Measurements from ENCODE around the gene BAG1.

BAG1 gene

DNA sequence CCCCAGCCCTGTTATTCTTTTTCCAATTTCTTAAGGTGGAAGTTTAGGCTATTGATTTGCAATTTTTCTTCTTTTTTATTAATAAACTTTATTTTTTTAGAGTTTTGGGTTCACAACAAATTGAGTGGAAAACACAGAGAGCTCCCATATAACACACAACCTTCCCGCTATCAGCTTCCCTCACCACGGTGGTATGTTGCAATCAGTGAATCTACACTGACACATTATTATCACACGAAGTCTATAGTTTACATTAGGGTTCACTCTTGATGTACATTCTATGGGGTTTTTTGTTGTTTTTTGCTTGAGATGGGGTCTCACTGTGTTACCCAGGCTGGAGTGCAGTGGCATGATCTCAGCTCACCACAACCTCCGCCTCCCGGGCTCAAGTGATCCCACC, 21.0 kb upstream of the BAG1 start:
- TF ChIP-seq, protein P1, sequence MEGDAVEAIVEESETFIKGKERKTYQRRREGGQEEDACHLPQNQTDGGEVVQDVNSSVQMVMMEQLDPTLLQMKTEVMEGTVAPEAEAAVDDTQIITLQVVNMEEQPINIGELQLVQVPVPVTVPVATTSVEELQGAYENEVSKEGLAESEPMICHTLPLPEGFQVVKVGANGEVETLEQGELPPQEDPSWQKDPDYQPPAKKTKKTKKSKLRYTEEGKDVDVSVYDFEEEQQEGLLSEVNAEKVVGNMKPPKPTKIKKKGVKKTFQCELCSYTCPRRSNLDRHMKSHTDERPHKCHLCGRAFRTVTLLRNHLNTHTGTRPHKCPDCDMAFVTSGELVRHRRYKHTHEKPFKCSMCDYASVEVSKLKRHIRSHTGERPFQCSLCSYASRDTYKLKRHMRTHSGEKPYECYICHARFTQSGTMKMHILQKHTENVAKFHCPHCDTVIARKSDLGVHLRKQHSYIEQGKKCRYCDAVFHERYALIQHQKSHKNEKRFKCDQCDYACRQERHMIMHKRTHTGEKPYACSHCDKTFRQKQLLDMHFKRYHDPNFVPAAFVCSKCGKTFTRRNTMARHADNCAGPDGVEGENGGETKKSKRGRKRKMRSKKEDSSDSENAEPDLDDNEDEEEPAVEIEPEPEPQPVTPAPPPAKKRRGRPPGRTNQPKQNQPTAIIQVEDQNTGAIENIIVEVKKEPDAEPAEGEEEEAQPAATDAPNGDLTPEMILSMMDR (IDR thresholded peaks at IDR 0.05; ENCODE audit: control insufficient read depth, extremely low read depth, insufficient read depth), result no peak
- no peak for DNase-seq (ENCODE audit: low read depth)
- no peak overlapping the region for H3K4me3 ChIP-seq (ENCODE audit: low read depth, low read length)

- no peak overlapping the region for H3K4me3 ChIP-seq (ENCODE audit: low read depth, low read length)
- DNase-seq (ENCODE audit: low read depth), result no peak
- TF ChIP-seq, protein P1 (IDR thresholded peaks at IDR 0.05; ENCODE audit: control insufficient read depth, extremely low read depth, insufficient read depth), result no peak
Observed at GRCh38 chr9:33277484-33277883, 13.0 kb upstream of the BAG1 start.

- no peak overlapping the region for H3K4me3 ChIP-seq (ENCODE audit: low read depth, low read length)
- TF ChIP-seq, protein P1 (IDR thresholded peaks at IDR 0.05; ENCODE audit: control insufficient read depth, extremely low read depth, insufficient read depth), result no peak
- no peak for DNase-seq (ENCODE audit: low read depth)
Observed at GRCh38 chr9:33273972-33274328, 9.4 kb upstream of the BAG1 start.

GRCh38 chr9:33273266-33273971, 8.9 kb upstream of the BAG1 start:
- DNase-seq (ENCODE audit: low read depth), result no peak
- TF ChIP-seq, protein P1 (IDR thresholded peaks at IDR 0.05; ENCODE audit: control insufficient read depth, extremely low read depth, insufficient read depth), result no peak
- no peak overlapping the region for H3K4me3 ChIP-seq (ENCODE audit: low read depth, low read length)

- TF ChIP-seq, protein P1 (IDR thresholded peaks at IDR 0.05; ENCODE audit: control insufficient read depth, extremely low read depth, insufficient read depth), result no peak
- H3K4me3 ChIP-seq (ENCODE audit: low read depth, low read length), result no peak overlapping the region
- no peak for DNase-seq (ENCODE audit: low read depth)
Observed at GRCh38 chr9:33272061-33272460, 7.6 kb upstream of the BAG1 start.

GRCh38 chr9:33270146-33270545, 5.6 kb upstream of the BAG1 start:
- TF ChIP-seq, protein P1 (IDR thresholded peaks at IDR 0.05; ENCODE audit: control insufficient read depth, extremely low read depth, insufficient read depth), result no peak
- H3K4me3 ChIP-seq (ENCODE audit: low read depth, low read length), result no peak overlapping the region
- no peak for DNase-seq (ENCODE audit: low read depth)

GRCh38 chr9:33267151-33267767, 2.8 kb upstream of the BAG1 start:
- DNase-seq (ENCODE audit: low read depth), result no peak
- no peak overlapping the region for H3K4me3 ChIP-seq (ENCODE audit: low read depth, low read length)
- TF ChIP-seq, protein P1 (IDR thresholded peaks at IDR 0.05; ENCODE audit: control insufficient read depth, extremely low read depth, insufficient read depth), result no peak
